A549 (cell line): Measurements from ENCODE around the gene ATP5PF. TPM values are rescaled to one million over a fixed set of nuclear protein-coding genes. Genes with fewer than 3 reads are reported as not detected.

Experiments
- ATAC-seq, 2 experiments: fragments of 200-7000 bp in 1 of 2; fragments of >200 bp in 1 of 2; cut with Nextera tagmentation in 1 of 2; cut with Tn5 transposase in 1 of 2; 3 replicates each; pipeline versions ENCODE4 v1.8.0 to v1.9.1; 2018 to 2020; ENCODE audit warnings: mild to moderate bottlenecking in 1 of 2, moderate library complexity in 1 of 2
- CTCF ChIA-PET: fragments of 300-600 bp; sonication (Branson Sonifier 250); formaldehyde crosslinking; extraction: SDS; loops from one replicate; lab custom pipeline; 2021; ENCODE audit warnings: antibody characterized with exemption, inconsistent platforms; lab: Yijun Ruan, JAX
- POLR2A ChIA-PET: fragments of 350-600 bp; formaldehyde crosslinking; extraction: SDS; loops from one replicate; lab custom pipeline; 2021; ENCODE audit warnings: antibody characterized with exemption, inconsistent platforms; lab: Yijun Ruan, JAX
- DNase-seq, 2 experiments: peaks; one replicate each; pipeline versions ENCODE4 v3.0.0 to v3.0.0-alpha.2; 2011 to 2016; ENCODE audit warnings: low read depth in 1 of 2, low spot score in 1 of 2
- FAIRE-seq: peaks from 2 replicates; lab custom pipeline; 2011; peaks lifted over from hg19 to GRCh38; lab: Jason Lieb, UNC
- H3K27ac ChIP-seq, 2 experiments: fragments of >200 bp; sonication (Bioruptor Twin); formaldehyde crosslinking; 3 replicates each; pipeline ENCODE4 v1.5.1; 2016 to 2017
- H3K4me1 ChIP-seq: fragments of >200 bp; sonication (Bioruptor Twin); formaldehyde crosslinking; 3 replicates; pipeline ENCODE4 v1.6.1; 2016
- H3K4me2 ChIP-seq: fragments of >200 bp; sonication (Bioruptor Twin); formaldehyde crosslinking; 3 replicates; pipeline ENCODE4 v1.6.1; 2016
- H3K4me3 ChIP-seq: fragments of >200 bp; sonication (Bioruptor Twin); formaldehyde crosslinking; 3 replicates; pipeline ENCODE4 v1.5.1; 2016
- H3K9me3 ChIP-seq: fragments of >200 bp; sonication (Bioruptor Twin); formaldehyde crosslinking; 3 replicates; pipeline ENCODE4 v1.6.1; 2016
- BHLHE40 ChIP-seq: IDR thresholded peaks from 2 replicates; pipeline ENCODE4 v1.6.1; 2012; ENCODE audit warnings: low read depth, low read length, inconsistent platforms
- CBX2 ChIP-seq: fragments of 200-600 bp; sonication (generic); IDR thresholded peaks from 2 replicates; pipeline ENCODE4 v1.6.1; 2016; ENCODE audit warnings: low read depth, mild to moderate bottlenecking, borderline replicate concordance
- CBX8 ChIP-seq: fragments of 200-600 bp; sonication (generic); IDR thresholded peaks from 2 replicates; pipeline ENCODE4 v1.6.1; 2016
- CEBPB ChIP-seq, 2 experiments: fragments of >200 bp in 1 of 2; sonication (Bioruptor Twin) in 1 of 2; formaldehyde crosslinking in 1 of 2; IDR thresholded peaks; 2 replicates each; pipeline ENCODE4 v1.6.1; 2012 to 2016
- CHD2 ChIP-seq: fragments of 150-350 bp; IDR thresholded peaks from 2 replicates; pipeline ENCODE4 v1.6.1; 2014; ENCODE audit warnings: low read length; ENCODE audit not compliant: partially characterized antibody
- EHMT2 ChIP-seq: fragments of 200-600 bp; sonication (generic); IDR thresholded peaks from 2 replicates; pipeline ENCODE4 v1.6.1; 2016; ENCODE audit warnings: antibody characterized with exemption, low read depth, mild to moderate bottlenecking, moderate library complexity
- HOXA7 ChIP-seq: fragments of 250-450 bp; sonication (Bioruptor Pico); IDR thresholded peaks from 2 replicates; pipeline ENCODE4 v1.5.0; 2020; ENCODE audit warnings: mild to moderate bottlenecking, moderate library complexity
- JUN ChIP-seq, 2 experiments: fragments of >200 bp; sonication (Bioruptor Twin); formaldehyde crosslinking; IDR thresholded peaks; 2 replicates in 1 of 2; 3 replicates in 1 of 2; pipeline ENCODE4 v1.6.1; 2016 to 2017
- KDM5A ChIP-seq: fragments of 200-600 bp; sonication (generic); IDR thresholded peaks from 2 replicates; pipeline ENCODE4 v1.6.1; 2016; ENCODE audit warnings: antibody characterized with exemption, mild to moderate bottlenecking
- MAFK ChIP-seq: fragments of 450-650 bp; IDR thresholded peaks from 2 replicates; pipeline ENCODE4 v1.6.1; 2014; ENCODE audit not compliant: partially characterized antibody
- MAZ ChIP-seq: fragments of 150-350 bp; IDR thresholded peaks from 2 replicates; pipeline ENCODE4 v1.6.1; 2014; ENCODE audit warnings: antibody characterized with exemption, low read depth, low read length, borderline replicate concordance
- NFE2L2 ChIP-seq: fragments of 150-350 bp; conservative IDR thresholded peaks from 2 replicates; pipeline ENCODE4 v1.6.1; 2014; ENCODE audit warnings: low read length
- PHF8 ChIP-seq: fragments of 200-600 bp; sonication (generic); IDR thresholded peaks from 2 replicates; pipeline ENCODE4 v1.6.1; 2016; ENCODE audit warnings: low read depth, mild to moderate bottlenecking, antibody characterized with exemption, moderate library complexity, borderline replicate concordance
- POLR2A ChIP-seq: IDR thresholded peaks from 2 replicates; pipeline ENCODE4 v1.6.1; 2012; ENCODE audit warnings: mild to moderate bottlenecking, low read length
- POLR2AphosphoS2 ChIP-seq: conservative IDR thresholded peaks from 2 replicates; pipeline ENCODE4 v1.6.1; 2012; ENCODE audit warnings: low read length, improper control_type of control experiment, inconsistent platforms
- RARB ChIP-seq: fragments of 250-450 bp; sonication (Bioruptor Pico); IDR thresholded peaks from 2 replicates; pipeline ENCODE4 v1.8.0; 2021; ENCODE audit warnings: mild to moderate bottlenecking, moderate library complexity
- TFCP2L1 ChIP-seq: fragments of 250-450 bp; sonication (Bioruptor Pico); IDR thresholded peaks from 2 replicates; pipeline ENCODE4 v1.5.0; 2021; ENCODE audit warnings: mild to moderate bottlenecking
- ZNF302 ChIP-seq: fragments of 250-450 bp; sonication (Bioruptor Pico); IDR thresholded peaks from 2 replicates; pipeline ENCODE4 v1.9.0; 2021; ENCODE audit warnings: inconsistent platforms, mild to moderate bottlenecking, moderate library complexity
- WGBS: methylation state at CpG from one replicate; pipeline ENCODE4 v1.1.6; 2017; ENCODE audit errors: missing lambda C conversion rate; 5-methylcytosine and 5-hydroxymethylcytosine counted together
- polyA plus RNA-seq, 4 experiments: library from polyadenylated mRNA; depleted of rRNA in 3 of 4; stranded (reverse); fragments of >200 nt; fragmentation: RNase III in 1 of 4; extraction: RNeasy Plus Mini Kit Qiagen cat#74134 plus additional on column Dnase treatment in 1 of 4; gene quantifications; 2 replicates in 3 of 4; 3 replicates in 1 of 4; pipeline ENCODE4 v1.2.3, GENCODE V29; 2011 to 2017
- TF ChIP-seq, protein P1 (sequence below): fragments of 450-650 bp; IDR thresholded peaks from 2 replicates; pipeline ENCODE4 v1.6.1; 2014; ENCODE audit warnings: antibody characterized with exemption
- TF ChIP-seq, protein P2 (sequence below): fragments of 250-450 bp; sonication (Bioruptor Pico); IDR thresholded peaks from 2 replicates; pipeline ENCODE4 v1.5.0; 2020; ENCODE audit warnings: low read depth, mild to moderate bottlenecking, moderate library complexity
- TF ChIP-seq, protein P3 (sequence below): fragments of 250-450 bp; sonication (Bioruptor Pico); IDR thresholded peaks from 2 replicates; pipeline ENCODE4 v1.5.0; 2021; ENCODE audit warnings: mild to moderate bottlenecking, moderate library complexity, borderline replicate concordance
- TF ChIP-seq, protein P4 (sequence below): fragments of 200-600 bp; sonication (generic); IDR thresholded peaks from 2 replicates; pipeline ENCODE4 v1.6.1; 2016; ENCODE audit warnings: antibody characterized with exemption, mild to moderate bottlenecking, moderate library complexity

Gene ATP5PF
- polyA plus RNA-seq, 2 of the 4 experiments (the other 2 are of a cell fraction) = 202 to 224 TPM

DNA sequence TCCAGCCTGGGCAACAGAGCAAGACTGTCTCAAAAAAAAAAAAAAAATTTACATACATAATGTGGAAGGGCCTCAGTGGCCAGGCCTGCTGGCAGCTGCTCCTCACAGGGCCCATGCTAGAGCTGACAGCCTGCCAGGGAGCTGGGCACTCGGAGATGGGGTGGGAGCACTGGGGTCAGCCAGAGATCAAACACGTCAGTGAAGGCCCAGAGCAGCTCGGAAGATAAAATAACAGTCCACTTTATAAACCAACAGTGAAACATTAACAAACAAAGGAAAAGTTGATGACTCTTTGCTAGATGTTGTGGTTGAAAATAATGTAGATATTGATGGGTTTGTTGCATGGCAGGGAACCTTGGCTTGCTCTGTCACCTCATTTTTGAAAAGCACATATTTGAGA lies 42.7 kb downstream of the ATP5PF start:
- ChIA-PET CTCF (no interaction called here), POLR2A (no interaction called here)
- no peak for ATAC-seq
- H3K9me3 ChIP-seq = no peaks in the 10 kb centered on the region
- H3K4me1 ChIP-seq = no peaks in the 10 kb centered on the region
- no peak overlapping the region for H3K4me2 ChIP-seq
- H3K27ac ChIP-seq = no peak overlapping the region
- DNase-seq = no peak
- 53% methylated on average over 3 of the region's 3 CpGs for WGBS
- no peak overlapping the region for H3K4me3 ChIP-seq
- TF ChIP-seq, protein P1, sequence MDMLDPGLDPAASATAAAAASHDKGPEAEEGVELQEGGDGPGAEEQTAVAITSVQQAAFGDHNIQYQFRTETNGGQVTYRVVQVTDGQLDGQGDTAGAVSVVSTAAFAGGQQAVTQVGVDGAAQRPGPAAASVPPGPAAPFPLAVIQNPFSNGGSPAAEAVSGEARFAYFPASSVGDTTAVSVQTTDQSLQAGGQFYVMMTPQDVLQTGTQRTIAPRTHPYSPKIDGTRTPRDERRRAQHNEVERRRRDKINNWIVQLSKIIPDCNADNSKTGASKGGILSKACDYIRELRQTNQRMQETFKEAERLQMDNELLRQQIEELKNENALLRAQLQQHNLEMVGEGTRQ = no peak
- TF ChIP-seq POLR2AphosphoS2 (no peak), NFE2L2 (no peak), HOXA7 (CRISPR knock-in tag) (no peak)
- TF ChIP-seq, protein P2, sequence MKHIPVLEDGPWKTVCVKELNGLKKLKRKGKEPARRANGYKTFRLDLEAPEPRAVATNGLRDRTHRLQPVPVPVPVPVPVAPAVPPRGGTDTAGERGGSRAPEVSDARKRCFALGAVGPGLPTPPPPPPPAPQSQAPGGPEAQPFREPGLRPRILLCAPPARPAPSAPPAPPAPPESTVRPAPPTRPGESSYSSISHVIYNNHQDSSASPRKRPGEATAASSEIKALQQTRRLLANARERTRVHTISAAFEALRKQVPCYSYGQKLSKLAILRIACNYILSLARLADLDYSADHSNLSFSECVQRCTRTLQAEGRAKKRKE = no peak
- no peak for FAIRE-seq

DNA sequence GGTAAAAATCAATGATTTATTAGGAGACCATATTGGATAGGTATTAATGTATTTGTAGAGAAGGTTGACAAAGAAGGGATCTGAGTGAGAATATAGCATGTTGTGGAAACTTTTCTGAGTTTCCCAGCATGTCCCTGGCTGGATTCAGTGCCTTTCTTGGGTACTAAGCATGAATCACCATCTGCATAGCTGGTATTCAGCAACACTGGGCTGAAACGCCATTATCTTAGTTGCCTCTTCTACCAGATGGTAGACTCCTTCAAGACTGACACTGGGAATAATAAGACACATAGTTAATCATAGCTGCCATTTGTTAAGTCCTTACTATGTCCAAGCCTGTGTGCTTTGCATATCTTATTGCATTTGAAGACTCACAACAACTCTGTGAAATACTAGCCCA lies 45.5 kb downstream of the ATP5PF start:
- no peaks in the 10 kb centered on the region for H3K4me1 ChIP-seq
- H3K27ac ChIP-seq = no peak overlapping the region
- CTCF ChIA-PET = no interaction called here
- TF ChIP-seq NFE2L2 (no peak), PHF8 (no peak), RARB (CRISPR knock-in tag) (no peak), MAFK (no peak), TFCP2L1 (no peak), CHD2 (no peak), JUN (IDR thresholded peaks at IDR 0.05) (no peak), EHMT2 (no peak), CEBPB (IDR thresholded peaks at IDR 0.05) (no peak), MAZ (no peak), ZNF302 (no peak), CBX2 (no peak)
- TF ChIP-seq, protein P3, sequence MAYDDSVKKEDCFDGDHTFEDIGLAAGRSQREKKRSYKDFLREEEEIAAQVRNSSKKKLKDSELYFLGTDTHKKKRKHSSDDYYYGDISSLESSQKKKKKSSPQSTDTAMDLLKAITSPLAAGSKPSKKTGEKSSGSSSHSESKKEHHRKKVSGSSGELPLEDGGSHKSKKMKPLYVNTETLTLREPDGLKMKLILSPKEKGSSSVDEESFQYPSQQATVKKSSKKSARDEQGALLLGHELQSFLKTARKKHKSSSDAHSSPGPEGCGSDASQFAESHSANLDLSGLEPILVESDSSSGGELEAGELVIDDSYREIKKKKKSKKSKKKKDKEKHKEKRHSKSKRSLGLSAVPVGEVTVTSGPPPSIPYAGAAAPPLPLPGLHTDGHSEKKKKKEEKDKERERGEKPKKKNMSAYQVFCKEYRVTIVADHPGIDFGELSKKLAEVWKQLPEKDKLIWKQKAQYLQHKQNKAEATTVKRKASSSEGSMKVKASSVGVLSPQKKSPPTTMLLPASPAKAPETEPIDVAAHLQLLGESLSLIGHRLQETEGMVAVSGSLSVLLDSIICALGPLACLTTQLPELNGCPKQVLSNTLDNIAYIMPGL (CRISPR knock-in tag) = no peak
- H3K4me3 ChIP-seq = no peak overlapping the region
- no peaks in the 10 kb centered on the region for H3K9me3 ChIP-seq
- FAIRE-seq (no peak), DNase-seq (no peak), ATAC-seq (no peak)
- no peak overlapping the region for H3K4me2 ChIP-seq
- POLR2A ChIA-PET = no interaction called here
- WGBS = 0% methylated on average over 1 of the region's 1 CpG

DNA sequence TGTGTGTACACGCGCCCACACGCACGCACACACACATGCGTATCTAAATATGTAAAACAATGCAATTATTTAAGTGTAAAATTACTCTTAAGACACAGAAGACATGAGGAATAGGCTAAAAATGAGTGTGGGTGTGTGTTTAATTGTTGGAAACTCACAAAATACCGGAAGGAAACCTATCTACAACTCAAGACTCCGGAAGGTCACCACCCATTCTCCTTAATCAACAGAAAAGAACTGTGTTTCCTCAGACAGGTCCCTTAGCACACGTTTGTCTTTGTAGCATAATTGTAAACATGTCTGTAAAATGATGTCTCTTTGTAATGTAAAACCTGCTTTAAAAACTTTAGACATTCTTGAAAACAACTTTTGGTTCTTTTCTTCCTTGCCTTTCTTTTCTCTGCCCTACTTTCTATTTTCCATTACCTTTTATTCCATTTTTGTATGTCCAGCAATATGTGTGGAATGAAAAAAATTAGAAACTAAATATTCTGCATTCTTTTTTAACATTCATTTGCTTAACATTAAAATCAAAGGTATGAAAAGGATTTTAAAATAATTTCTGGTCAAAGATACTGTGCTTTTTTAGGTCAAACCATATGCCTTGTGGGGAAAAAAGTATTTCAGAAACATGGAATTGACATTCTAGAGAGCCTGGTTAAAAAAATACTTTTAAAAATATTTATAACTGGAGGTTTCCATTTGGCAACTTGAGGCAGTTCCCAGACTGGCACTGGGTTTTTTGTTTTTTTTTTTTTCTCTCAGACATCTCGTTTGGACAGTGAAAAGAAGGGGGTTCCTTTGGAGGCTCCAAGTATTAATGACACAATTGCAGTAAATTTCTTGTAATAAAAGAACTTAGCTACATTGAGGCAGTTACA lies 46.2 kb downstream of the ATP5PF start:
- DNase-seq = no peak
- FAIRE-seq = no peak
- no peaks in the 10 kb centered on the region for H3K4me1 ChIP-seq
- H3K9me3 ChIP-seq = no peaks in the 10 kb centered on the region
- POLR2A ChIA-PET = no interaction called here
- no peak overlapping the region for H3K4me3 ChIP-seq
- no peak for TF ChIP-seq KDM5A
- no peak for TF ChIP-seq BHLHE40
- TF ChIP-seq, protein P4, sequence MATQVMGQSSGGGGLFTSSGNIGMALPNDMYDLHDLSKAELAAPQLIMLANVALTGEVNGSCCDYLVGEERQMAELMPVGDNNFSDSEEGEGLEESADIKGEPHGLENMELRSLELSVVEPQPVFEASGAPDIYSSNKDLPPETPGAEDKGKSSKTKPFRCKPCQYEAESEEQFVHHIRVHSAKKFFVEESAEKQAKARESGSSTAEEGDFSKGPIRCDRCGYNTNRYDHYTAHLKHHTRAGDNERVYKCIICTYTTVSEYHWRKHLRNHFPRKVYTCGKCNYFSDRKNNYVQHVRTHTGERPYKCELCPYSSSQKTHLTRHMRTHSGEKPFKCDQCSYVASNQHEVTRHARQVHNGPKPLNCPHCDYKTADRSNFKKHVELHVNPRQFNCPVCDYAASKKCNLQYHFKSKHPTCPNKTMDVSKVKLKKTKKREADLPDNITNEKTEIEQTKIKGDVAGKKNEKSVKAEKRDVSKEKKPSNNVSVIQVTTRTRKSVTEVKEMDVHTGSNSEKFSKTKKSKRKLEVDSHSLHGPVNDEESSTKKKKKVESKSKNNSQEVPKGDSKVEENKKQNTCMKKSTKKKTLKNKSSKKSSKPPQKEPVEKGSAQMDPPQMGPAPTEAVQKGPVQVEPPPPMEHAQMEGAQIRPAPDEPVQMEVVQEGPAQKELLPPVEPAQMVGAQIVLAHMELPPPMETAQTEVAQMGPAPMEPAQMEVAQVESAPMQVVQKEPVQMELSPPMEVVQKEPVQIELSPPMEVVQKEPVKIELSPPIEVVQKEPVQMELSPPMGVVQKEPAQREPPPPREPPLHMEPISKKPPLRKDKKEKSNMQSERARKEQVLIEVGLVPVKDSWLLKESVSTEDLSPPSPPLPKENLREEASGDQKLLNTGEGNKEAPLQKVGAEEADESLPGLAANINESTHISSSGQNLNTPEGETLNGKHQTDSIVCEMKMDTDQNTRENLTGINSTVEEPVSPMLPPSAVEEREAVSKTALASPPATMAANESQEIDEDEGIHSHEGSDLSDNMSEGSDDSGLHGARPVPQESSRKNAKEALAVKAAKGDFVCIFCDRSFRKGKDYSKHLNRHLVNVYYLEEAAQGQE = no peak
- no peak for TF ChIP-seq CBX8
- TF ChIP-seq, protein P1 = no peak
- no peak for TF ChIP-seq POLR2A
- no peak for TF ChIP-seq CHD2
- no peak for TF ChIP-seq MAFK
- TF ChIP-seq RARB (CRISPR knock-in tag) = no peak
- TF ChIP-seq, all 56 proteins: peak for 0
- CTCF ChIA-PET = interaction anchor here (0.9 kb wide), 1 partner anchor 41 kb away, joined by 3 read pairs; no protein-coding TSS in a partner anchor
- ATAC-seq = no peak
- 52% methylated on average over 9 of the region's 9 CpGs for WGBS
- Histone ChIP-seq H3K27ac (no peak overlapping the region), H3K4me2 (no peak overlapping the region)
